ENCODE measurements around the gene FAM217A. TPM values are rescaled to one million over a fixed set of nuclear protein-coding genes. Genes with fewer than 3 reads are reported as not detected.

FAM217A gene
- total and polyA plus RNA-seq, 2 of the 8 experiments (the other 6 are each of a cell fraction or from before 2014, with no cell fraction given): 0.03 TPM; not detected in 1

- TF ChIP-seq MAFK (IDR thresholded peaks at IDR 0.05; ENCODE audit: low read depth, low read length): no peak
- no peak for TF ChIP-seq PHF8 (conservative IDR thresholded peaks at IDR 0.05; ENCODE audit: low read depth, low read length)
- TF ChIP-seq SAP30 (IDR thresholded peaks at IDR 0.05; ENCODE audit: insufficient read depth, insufficient replicate concordance, low read length): no peak
- no peak for TF ChIP-seq EZH2 (IDR thresholded peaks at IDR 0.05; ENCODE audit: low read depth, low read length, severe bottlenecking)
- TF ChIP-seq CEBPB (IDR thresholded peaks at IDR 0.05; ENCODE audit: low read depth, low read length): no peak
Observed at GRCh38 chr6:4036581-4036980, 42.4 kb downstream of the FAM217A start (continued).

Data from H1 (cell line).